Gastroesophageal sphincter (tissue), 3 donors: ENCODE results near the gene FOXS1.

Experiments used
- CTCF ChIP-seq, 4 experiments: fragments of 200-600 bp in 2 of 4; fragments of 450-650 bp in 2 of 4; sonication (generic) in 1 of 4; IDR thresholded peaks; one replicate each; pipeline ENCODE4 v1.5.1; 2017 to 2019; ENCODE audit warnings: antibody characterized with exemption in 4 of 4, mild to moderate bottlenecking in 2 of 4, moderate library complexity in 2 of 4
- POLR2A ChIP-seq, 2 donors: fragments of 450-650 bp; IDR thresholded peaks; one replicate each; pipeline ENCODE4 v1.6.1; 2017; ENCODE audit warnings: antibody characterized with exemption in 2 of 2, mild to moderate bottlenecking in 2 of 2, moderate library complexity in 1 of 2
- POLR2AphosphoS5 ChIP-seq: sonication (generic); formaldehyde crosslinking; IDR thresholded peaks from one replicate; pipeline ENCODE4 v1.6.1; 2017; ENCODE audit warnings: antibody characterized with exemption

GRCh38 chr20:31826074-31826473 lies 19.3 kb downstream of the FOXS1 start:
- TF ChIP-seq CTCF (IDR thresholded peaks at IDR 0.05) = no peak
- no peak for TF ChIP-seq POLR2AphosphoS5
- no peak for TF ChIP-seq POLR2A (IDR thresholded peaks at IDR 0.05)
